Measurements from ENCODE around the gene UBR1.

GRCh38 chr15:43125100-43125661 is 19.3 kb upstream of the UBR1 start:
- TF ChIP-seq CTCF (conservative IDR thresholded peaks at IDR 0.05; ENCODE audit: low read depth, low read length) (no peak), EZH2 (IDR thresholded peaks at IDR 0.05; ENCODE audit: low read length, unreplicated experiment) (no peak)
